IMR-90 (cell line): Measurements from ENCODE around the gene MAML1. TPM values are rescaled to one million over a fixed set of nuclear protein-coding genes. Genes with fewer than 3 reads are reported as not detected.

Experiments used
- ELK1 ChIP-seq: fragments of 150-350 bp; IDR thresholded peaks from 2 replicates; pipeline ENCODE4 v1.6.1; 2016; ENCODE audit warnings: low read depth, mild to moderate bottlenecking, low read length, moderate library complexity, borderline replicate concordance
- MAZ ChIP-seq: IDR thresholded peaks from 2 replicates; pipeline ENCODE4 v1.6.1; 2012; ENCODE audit warnings: low read depth, mild to moderate bottlenecking, low read length, improper control_type of control experiment, moderate library complexity, borderline replicate concordance
- polyA plus RNA-seq, 3 experiments: library from polyadenylated mRNA; depleted of rRNA; stranded (reverse); fragments of >200 nt; gene quantifications; 2 replicates each; pipeline ENCODE4 v1.2.3, GENCODE V29; 2012; ENCODE audit warnings: low replicate concordance in 1 of 3
- total RNA-seq: library from RNA; depleted of rRNA; stranded (reverse); fragments of >200 nt; gene quantifications from 2 replicates; pipeline ENCODE4 v1.2.3, GENCODE V29; 2012

MAML1 gene
- total and polyA plus RNA-seq, 2 of the 4 experiments (the other 2 are of a cell fraction), result 4.7 to 10.2 TPM

GRCh38 chr5:179817890-179818745, 85.5 kb downstream of the MAML1 start (continued):
- TF ChIP-seq ELK1 (no peak), MAZ (no peak)
